ENCODE data around the gene MRE11. TPM values are rescaled to one million over a fixed set of nuclear protein-coding genes. Genes with fewer than 3 reads are reported as not detected.

MRE11 gene
- total RNA-seq, 4 donors from 2014 or later: 5.6 to 17.0 (median 9.9) TPM

- WGBS, 2 donors (ENCODE audit: low coverage in 1 of 2): 2 to 20% methylated on average over 3 of the region's 3 CpGs
- intact Hi-C loops (cut with DNase I; ENCODE audit: low total_unique reads) (loop anchor here (5.0 to 10.0 kb wide), 2 partner anchors 610 to 1408 kb away; no protein-coding TSS in a partner anchor), in situ Hi-C loops (cut with MboI; ENCODE audit: low pct_ligation_motif_present in 1 of 4, low pct_unique_long_range_greater_than_20kb in 1 of 4, low sequenced_read_pairs in 3 of 4) (loop anchor here in 1 of 4 donors (10.0 to 25.0 kb wide), 2 partner anchors 180 to 617 kb away; no protein-coding TSS in a partner anchor)
- H3K36me3 ChIP-seq: peaks cover 0 to 5% (median 0%) of the 10 kb centered on the region in 4 donors
- H3K27me3 ChIP-seq: no peaks in the 10 kb centered on the region
- no peaks in the 10 kb centered on the region for H3K9me3 ChIP-seq
- TF ChIP-seq CTCF (IDR thresholded peaks at IDR 0.05) (peak; percentile 57 to 74 (median 68)), EP300 (IDR thresholded peaks at IDR 0.05; ENCODE audit: low read depth) (no peak)
- no peak overlapping the region for H3K27ac ChIP-seq
- H3K4me1 ChIP-seq: peaks cover 0 to 2% (median 0%) of the 10 kb centered on the region in 4 donors
- DNase-seq: no peak
- no peak overlapping the region for H3K4me3 ChIP-seq
Measured at GRCh38 chr11:94504689-94505293, 11.1 kb upstream of the MRE11 start.

- no peak for DNase-seq
- no peak overlapping the region for H3K27ac ChIP-seq
- intact Hi-C loops (cut with DNase I; ENCODE audit: low total_unique reads): loop anchor here (5.0 to 10.0 kb wide), 2 partner anchors 607 to 1411 kb away; no protein-coding TSS in a partner anchor
- no peaks in the 10 kb centered on the region for H3K9me3 ChIP-seq
- TF ChIP-seq EP300 (IDR thresholded peaks at IDR 0.05; ENCODE audit: low read depth) (no peak), CTCF (IDR thresholded peaks at IDR 0.05) (no peak), POLR2A (IDR thresholded peaks at IDR 0.05) (no peak), POLR2AphosphoS5 (IDR thresholded peaks at IDR 0.05) (no peak)
- H3K36me3 ChIP-seq: peaks cover 0 to 28% (median 8%) of the 10 kb centered on the region in 4 donors
- H3K4me1 ChIP-seq: peaks cover 0 to 2% (median 0%) of the 10 kb centered on the region in 4 donors
- in situ Hi-C loops (cut with MboI; ENCODE audit: low pct_ligation_motif_present in 1 of 4, low pct_unique_long_range_greater_than_20kb in 1 of 4, low sequenced_read_pairs in 3 of 4): loop anchor here in 1 of 4 donors (10.0 to 25.0 kb wide), 2 partner anchors 177 to 614 kb away; no protein-coding TSS in a partner anchor
- no peaks in the 10 kb centered on the region for H3K27me3 ChIP-seq
- H3K4me3 ChIP-seq: no peak overlapping the region
- WGBS, 2 donors (ENCODE audit: low coverage in 1 of 2): 69 to 71% methylated on average over 2 of the region's 2 CpGs
Measured at GRCh38 chr11:94501522-94501921, 7.9 kb upstream of the MRE11 start.

- TF ChIP-seq EP300 (IDR thresholded peaks at IDR 0.05; ENCODE audit: low read depth) (no peak), CTCF (IDR thresholded peaks at IDR 0.05) (no peak), POLR2AphosphoS5 (IDR thresholded peaks at IDR 0.05) (no peak), POLR2A (IDR thresholded peaks at IDR 0.05) (no peak)
- H3K4me3 ChIP-seq: no peak overlapping the region
- no peaks in the 10 kb centered on the region for H3K27me3 ChIP-seq
- intact Hi-C loops (cut with DNase I; ENCODE audit: low total_unique reads) (loop anchor here (5.0 to 10.0 kb wide), 2 partner anchors 605 to 1412 kb away; no protein-coding TSS in a partner anchor), in situ Hi-C loops (cut with MboI; ENCODE audit: low pct_ligation_motif_present in 1 of 4, low pct_unique_long_range_greater_than_20kb in 1 of 4, low sequenced_read_pairs in 3 of 4) (loop anchor here in 1 of 4 donors (10.0 to 25.0 kb wide), 2 partner anchors 175 to 613 kb away; no protein-coding TSS in a partner anchor)
- peaks cover 0 to 28% (median 8%) of the 10 kb centered on the region in 4 donors for H3K36me3 ChIP-seq
- no peaks in the 10 kb centered on the region for H3K9me3 ChIP-seq
- WGBS, 2 donors (ENCODE audit: low coverage in 1 of 2): 83 to 100% methylated on average over 2 of the region's 2 CpGs
- no peak overlapping the region for H3K27ac ChIP-seq
- peaks cover 0 to 4% (median 3%) of the 10 kb centered on the region in 4 donors for H3K4me1 ChIP-seq
- DNase-seq: no peak
Measured at GRCh38 chr11:94500181-94500580, 6.5 kb upstream of the MRE11 start.

- intact Hi-C loops (cut with DNase I; ENCODE audit: low total_unique reads): no loop called here
- in situ Hi-C loops (cut with MboI; ENCODE audit: low pct_ligation_motif_present in 1 of 4, low pct_unique_long_range_greater_than_20kb in 1 of 4, low sequenced_read_pairs in 3 of 4): loop anchor here in 3 of 4 donors (25.0 kb wide), 4 partner anchors 332 to 1293 kb away; partner anchors contain the start of genes C11orf54 (in 2 of the 3), TAF1D (in 2 of the 3), CEP57 (in 1 of the 3) and FAM76B (in 1 of the 3)
Measured at GRCh38 chr11:94494126-94494680, 559 bp upstream of the MRE11 start.

More at GRCh38 chr11:94494126-94494680, 559 bp upstream of the MRE11 start:
- WGBS, 2 donors (ENCODE audit: low coverage in 1 of 2): 6 to 11% methylated on average over 5 to 16 of the region's 19 CpGs
- peak overlapping the region; percentile 82 to 94 (median 88) for H3K4me3 ChIP-seq
- DNase-seq: no peak
- H3K27me3 ChIP-seq: no peaks in the 10 kb centered on the region
- H3K27ac ChIP-seq: peak overlapping the region; percentile 85 to 92 (median 90)
- peaks cover 0 to 24% (median 8%) of the 10 kb centered on the region in 4 donors for H3K36me3 ChIP-seq
- peaks cover 14 to 27% (median 18%) of the 10 kb centered on the region in 4 donors for H3K4me1 ChIP-seq
- no peaks in the 10 kb centered on the region for H3K9me3 ChIP-seq
- TF ChIP-seq POLR2AphosphoS5 (IDR thresholded peaks at IDR 0.05) (no peak), CTCF (IDR thresholded peaks at IDR 0.05) (no peak), POLR2A (IDR thresholded peaks at IDR 0.05) (no peak), EP300 (IDR thresholded peaks at IDR 0.05; ENCODE audit: low read depth) (no peak)
